Measurements from ENCODE around the gene PTPRE.

PTPRE gene

GRCh38 chr10:128000471-128001362 lies 93.8 kb downstream of the PTPRE start (continued):
- no peak for TF ChIP-seq PRDM4 (tag by site-specific recombination; IDR thresholded peaks at IDR 0.05)
- no peak for TF ChIP-seq ZNF514 (tag by site-specific recombination; IDR thresholded peaks at IDR 0.05)
- TF ChIP-seq ZNF449 (tag by site-specific recombination; IDR thresholded peaks at IDR 0.05) = no peak
- TF ChIP-seq ZNF561 (tag by site-specific recombination; IDR thresholded peaks at IDR 0.05; ENCODE audit: borderline replicate concordance) = no peak
- no peak for TF ChIP-seq ZNF529 (tag by site-specific recombination; IDR thresholded peaks at IDR 0.05; ENCODE audit: insufficient replicate concordance)
- no peak for TF ChIP-seq ZNF391 (tag by site-specific recombination; IDR thresholded peaks at IDR 0.05; ENCODE audit: borderline replicate concordance, low read depth)

GRCh38 chr10:128001363-128001745 lies 94.5 kb downstream of the PTPRE start:
- TF ChIP-seq KLF1 (tag by site-specific recombination; IDR thresholded peaks at IDR 0.05) (no peak), ZNF654 (tag by site-specific recombination; IDR thresholded peaks at IDR 0.05; ENCODE audit: low read depth) (no peak), ZNF433 (tag by site-specific recombination; IDR thresholded peaks at IDR 0.05; ENCODE audit: low read depth) (no peak), ZBTB1 (tag by site-specific recombination; IDR thresholded peaks at IDR 0.05) (no peak), ZNF26 (tag by site-specific recombination; IDR thresholded peaks at IDR 0.05) (no peak), ZNF529 (tag by site-specific recombination; IDR thresholded peaks at IDR 0.05; ENCODE audit: insufficient replicate concordance) (no peak), ZNF473 (tag by site-specific recombination; IDR thresholded peaks at IDR 0.05) (no peak), HOXD13 (CRISPR knock-in tag; IDR thresholded peaks at IDR 0.05; ENCODE audit: borderline replicate concordance) (no peak), ZSCAN16 (tag by site-specific recombination; IDR thresholded peaks at IDR 0.05) (no peak), ZNF223 (tag by site-specific recombination; IDR thresholded peaks at IDR 0.05) (no peak), ZNF350 (tag by site-specific recombination; IDR thresholded peaks at IDR 0.05) (no peak), ZNF16 (tag by site-specific recombination; IDR thresholded peaks at IDR 0.05; ENCODE audit: low read depth) (no peak), ZNF549 (tag by site-specific recombination; IDR thresholded peaks at IDR 0.05) (no peak), ZNF639 (tag by site-specific recombination; IDR thresholded peaks at IDR 0.05) (no peak), ZFP69B (tag by site-specific recombination; IDR thresholded peaks at IDR 0.05) (no peak), PRDM2 (tag by site-specific recombination; IDR thresholded peaks at IDR 0.05; ENCODE audit: borderline replicate concordance) (no peak), ZBTB48 (tag by site-specific recombination; IDR thresholded peaks at IDR 0.05) (no peak)
- H3K36me3 ChIP-seq (ENCODE audit: control insufficient read depth in 2 of 2, insufficient read depth in 1 of 2, low read length in 2 of 2) = no peaks in the 10 kb centered on the region
- no peak overlapping the region for H3K27ac ChIP-seq (ENCODE audit: extremely low read depth, low read depth, low read length)
- ChIA-PET POLR2A (no interaction called here), CTCF (interaction anchor here (1.2 to 1.5 kb wide), 2 partner anchors 10 to 95 kb away, joined by 5 to 6 read pairs; no protein-coding TSS in a partner anchor)
- no peak overlapping the region for H3K4me3 ChIP-seq (ENCODE audit: low read depth, low read length)
- H3K9me3 ChIP-seq (ENCODE audit: control insufficient read depth, insufficient read depth, low read depth, low read length) = no peaks in the 10 kb centered on the region
- no peaks in the 10 kb centered on the region for H3K4me1 ChIP-seq (ENCODE audit: control insufficient read depth, insufficient read depth, low read length)
